GOT3 (cell line): ENCODE measurements around the gene KRT3.
"Not testable (repeated sequence)": the region's sequence is repeated elsewhere in the genome, so short reads cannot be mapped to it uniquely, and the experiment has no call there.

Experiments
- DNase-seq: peaks from one replicate; lab custom pipeline; 2025; ENCODE audit warnings: mixed read lengths; lab: John Stamatoyannopoulos, UW

Gene KRT3

DNA sequence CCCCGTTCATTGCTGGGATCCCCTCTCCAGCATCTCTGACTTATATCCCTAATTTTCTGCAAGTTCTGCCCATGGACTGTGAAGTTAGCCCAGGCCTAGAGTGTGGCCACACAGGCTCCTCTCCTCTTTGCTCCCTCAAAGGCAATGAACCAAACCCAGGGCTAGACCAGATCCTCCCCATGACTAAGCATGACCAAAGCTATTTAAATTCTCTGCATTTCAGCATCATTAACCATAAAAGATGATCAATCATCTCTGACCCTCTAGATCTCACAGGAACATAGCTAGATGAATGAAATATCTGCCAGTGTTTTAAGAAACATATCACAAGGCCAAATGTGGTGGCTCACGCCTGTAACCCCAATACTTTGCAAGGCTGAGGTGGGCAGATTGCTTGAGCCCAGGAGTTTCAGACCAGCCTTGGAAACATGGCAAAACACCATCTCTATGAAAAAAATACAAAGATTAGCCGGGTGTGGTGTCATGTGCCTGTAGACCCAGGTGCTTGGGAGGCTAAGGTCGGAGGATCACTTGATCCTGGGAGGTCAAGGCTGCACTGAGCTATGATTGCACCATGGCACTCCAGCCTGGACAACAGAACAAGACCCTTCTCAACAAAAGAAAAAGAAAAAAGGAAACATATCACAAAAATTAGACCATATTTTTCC lies 2.2 kb upstream of the KRT3 start:
- no peak for DNase-seq

GRCh38 chr12:52797529-52797894 lies 1.6 kb upstream of the KRT3 start:
- DNase-seq: no peak

DNA sequence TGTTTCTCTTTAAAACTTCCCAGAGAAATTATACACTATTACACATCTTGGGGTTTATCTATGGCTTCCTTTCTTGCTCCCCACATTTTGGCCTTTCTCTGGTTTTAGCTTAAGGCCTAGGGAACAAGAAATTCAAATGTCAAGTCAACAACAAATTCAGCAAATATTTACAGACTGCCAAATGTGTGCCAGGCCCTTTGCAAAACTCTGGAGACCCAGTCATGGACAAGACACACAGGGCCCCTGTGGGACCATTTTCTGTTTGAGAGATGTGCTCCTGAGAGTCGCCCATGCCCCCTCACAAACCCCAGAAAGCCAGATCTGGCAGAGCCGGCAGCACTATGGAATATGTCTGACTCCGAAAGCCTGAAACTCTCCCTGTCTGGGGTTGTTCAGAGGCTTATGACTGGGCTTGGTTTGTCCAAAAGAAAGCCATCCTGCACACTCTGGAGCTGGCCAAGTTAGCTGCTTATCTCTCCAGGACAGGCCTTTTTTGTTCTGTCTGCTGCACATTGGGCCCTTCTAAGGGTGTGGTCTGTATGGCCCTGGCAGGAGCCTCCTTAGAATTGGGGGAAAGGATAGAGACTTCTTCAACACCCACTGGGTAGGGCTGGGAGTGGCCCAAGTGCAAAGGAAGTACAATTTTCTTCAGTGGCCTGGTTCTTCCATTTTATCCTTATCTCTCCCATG lies 1.1 kb upstream of the KRT3 start:
- no peak for DNase-seq

- DNase-seq: no peak
These were observed 495 bp upstream of the KRT3 start for GRCh38 chr12:52796429-52796794.

- not testable (repeated sequence) for DNase-seq
These were observed 614 bp downstream of the KRT3 start for GRCh38 chr12:52795332-52795674.

- no peak for DNase-seq
These were observed 1.2 kb downstream of the KRT3 start for GRCh38 chr12:52794479-52795331.

GRCh38 chr12:52792185-52793029 lies 3.5 kb downstream of the KRT3 start:
- no peak for DNase-seq

- no peak for DNase-seq
These were observed 4.4 kb downstream of the KRT3 start for GRCh38 chr12:52791271-52792184.

GRCh38 chr12:52790427-52791270 lies 5.3 kb downstream of the KRT3 start:
- DNase-seq: no peak

DNA sequence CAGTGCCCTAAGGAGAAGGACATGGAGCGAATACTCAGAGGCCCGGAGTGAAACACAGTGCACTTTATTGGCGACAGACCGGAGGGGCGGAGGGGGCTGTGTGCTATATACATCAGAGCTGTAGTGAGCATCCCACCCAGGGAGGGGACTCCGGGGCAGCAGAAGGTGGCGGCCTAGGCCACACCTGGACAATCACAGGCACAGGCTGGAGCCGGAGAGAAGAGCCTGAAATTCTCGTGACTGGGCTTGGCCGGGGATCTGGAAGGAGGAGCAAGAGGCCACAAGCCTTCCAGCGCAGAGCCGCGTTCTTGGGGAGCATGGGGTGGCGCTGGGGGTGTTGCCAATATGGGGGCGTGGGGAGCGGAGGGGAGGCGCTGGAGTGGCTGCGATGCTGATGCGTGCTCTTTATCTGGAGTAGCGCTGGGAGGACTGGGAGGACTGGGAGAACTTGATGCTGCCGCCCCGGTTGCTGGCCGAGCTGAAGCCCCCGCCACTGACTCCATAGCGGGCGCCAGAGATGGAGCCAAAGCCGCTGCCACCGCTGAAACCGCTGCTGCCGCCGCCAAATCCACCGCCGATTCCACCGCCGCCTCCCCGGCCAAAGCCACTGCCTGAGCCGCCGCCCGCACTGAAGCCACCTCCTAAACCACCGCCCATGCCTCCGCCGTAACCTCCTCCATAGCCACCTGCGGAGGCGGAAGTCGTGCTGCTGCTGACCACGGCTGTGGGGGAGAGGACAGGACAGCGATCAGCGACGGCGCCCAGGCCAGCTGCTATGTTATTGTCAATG lies 6.1 kb downstream of the KRT3 start:
- no peak for DNase-seq

- DNase-seq: no peak
These were observed 6.9 kb downstream of the KRT3 start for GRCh38 chr12:52788876-52789636.

- no peak for DNase-seq
These were observed 7.6 kb downstream of the KRT3 start for GRCh38 chr12:52788192-52788875.

- DNase-seq: no peak
These were observed 8.4 kb downstream of the KRT3 start for GRCh38 chr12:52787324-52788191.

GRCh38 chr12:52784909-52785308 lies 11.0 kb downstream of the KRT3 start:
- no peak for DNase-seq

GRCh38 chr12:52783563-52784316 lies 12.2 kb downstream of the KRT3 start:
- no peak for DNase-seq

DNA sequence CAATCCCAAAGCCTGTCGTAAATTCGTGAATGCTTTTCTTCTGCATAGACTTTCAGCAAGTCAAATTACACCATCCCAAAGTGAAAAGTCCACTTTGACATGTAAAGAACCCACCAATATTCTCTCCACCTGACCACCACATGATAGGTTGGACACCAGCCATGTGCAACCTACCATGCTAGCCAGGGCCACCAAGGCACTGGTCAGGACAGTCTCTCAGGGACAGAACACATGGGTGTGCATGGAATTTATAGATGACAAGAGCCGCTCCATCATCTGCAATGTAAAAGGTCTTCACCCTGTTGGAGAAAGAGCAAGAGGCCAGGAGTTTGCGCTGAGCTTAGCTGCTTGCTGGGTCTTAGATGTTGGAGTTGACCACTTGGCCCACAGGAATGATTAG lies 13.4 kb downstream of the KRT3 start:
- no peak for DNase-seq
